Measurements from ENCODE around the gene EYA2.

EYA2 gene

GRCh38 chr20:47237715-47238114 lies 343.1 kb downstream of the EYA2 start:
- DNase-seq = no peak
